ENCODE results near the gene TTLL11.

Gene TTLL11

DNA sequence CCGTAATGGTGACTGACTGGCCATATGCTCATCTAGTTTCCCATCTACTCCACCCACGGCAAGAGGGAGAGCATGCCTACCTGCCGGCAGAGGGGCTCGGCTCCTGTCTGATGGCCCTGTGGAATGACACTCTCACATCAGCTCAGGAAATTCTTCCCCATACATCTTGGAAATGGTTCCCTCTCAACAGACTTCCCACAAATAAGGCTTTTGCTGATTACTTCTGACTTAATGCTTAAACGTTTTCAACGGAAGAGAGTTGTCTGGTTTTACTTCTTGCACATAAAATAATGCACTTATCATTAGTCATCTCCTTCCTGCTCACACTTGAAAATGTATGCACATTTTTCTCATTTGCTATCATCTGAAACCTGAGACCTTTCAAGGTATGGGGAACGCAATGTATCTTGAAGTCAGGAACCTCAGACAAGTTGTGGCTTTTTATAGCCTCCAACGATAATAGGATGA, 129.5 kb downstream of the TTLL11 start:
- DNase-seq, result no peak

DNA sequence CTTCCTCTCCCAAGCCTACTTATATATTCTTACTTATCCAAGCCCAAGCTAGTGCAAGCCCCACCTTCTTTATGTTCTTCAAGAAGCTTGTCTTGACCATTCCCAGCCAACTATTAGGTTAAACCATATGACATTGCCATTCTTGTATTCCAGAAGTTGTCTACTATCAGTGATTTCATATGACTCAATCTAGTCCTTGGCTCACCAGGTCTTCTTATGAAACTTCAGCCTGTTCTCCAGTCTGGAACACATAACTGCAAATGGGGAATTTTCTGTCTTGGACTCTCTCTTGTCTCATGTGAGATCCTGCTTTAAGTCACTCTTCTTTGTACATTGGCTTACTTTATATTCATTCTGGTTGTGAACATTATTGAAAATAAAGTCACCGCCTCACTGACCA, 130.7 kb downstream of the TTLL11 start:
- DNase-seq, result no peak

DNA sequence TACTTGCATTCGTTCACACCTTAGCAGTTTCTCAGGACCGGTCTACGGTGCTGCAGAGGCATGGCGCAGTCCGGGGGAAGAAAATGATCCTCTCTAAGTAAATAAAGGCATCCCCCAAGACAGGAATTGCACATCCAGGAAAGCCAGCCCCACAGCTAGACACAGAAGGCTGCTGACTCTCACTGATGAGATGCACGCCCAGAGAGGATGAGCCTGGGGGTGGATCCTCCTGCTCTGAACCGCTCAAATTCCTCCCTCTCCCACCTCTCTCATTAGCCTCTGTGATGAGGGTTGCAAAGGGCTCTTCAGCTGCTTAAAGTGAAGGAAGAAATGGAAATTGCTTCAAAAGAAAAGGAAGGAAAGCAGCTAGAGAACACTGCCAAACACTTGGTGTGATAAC, 132.4 kb downstream of the TTLL11 start:
- no peak for DNase-seq

DNA sequence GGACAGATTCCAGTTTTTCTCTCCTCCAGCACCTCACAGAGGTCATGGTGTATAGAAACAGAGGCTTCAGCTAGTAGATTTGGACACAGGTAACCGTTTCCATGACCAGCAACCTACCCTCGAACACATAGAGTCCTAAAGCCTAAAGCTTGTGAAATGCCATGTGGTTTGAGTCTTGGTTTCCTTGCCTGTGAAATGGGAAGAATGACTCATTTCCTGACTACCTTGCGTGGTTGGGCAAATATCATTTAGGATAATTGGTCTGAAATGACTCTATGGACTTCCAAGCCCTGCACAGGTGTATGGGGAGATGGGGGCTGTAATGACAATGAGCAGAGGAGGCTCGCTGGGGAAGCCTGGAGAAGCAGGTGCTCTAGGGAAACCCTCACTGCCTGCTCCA, 134.6 kb downstream of the TTLL11 start:
- no peak for DNase-seq

DNA sequence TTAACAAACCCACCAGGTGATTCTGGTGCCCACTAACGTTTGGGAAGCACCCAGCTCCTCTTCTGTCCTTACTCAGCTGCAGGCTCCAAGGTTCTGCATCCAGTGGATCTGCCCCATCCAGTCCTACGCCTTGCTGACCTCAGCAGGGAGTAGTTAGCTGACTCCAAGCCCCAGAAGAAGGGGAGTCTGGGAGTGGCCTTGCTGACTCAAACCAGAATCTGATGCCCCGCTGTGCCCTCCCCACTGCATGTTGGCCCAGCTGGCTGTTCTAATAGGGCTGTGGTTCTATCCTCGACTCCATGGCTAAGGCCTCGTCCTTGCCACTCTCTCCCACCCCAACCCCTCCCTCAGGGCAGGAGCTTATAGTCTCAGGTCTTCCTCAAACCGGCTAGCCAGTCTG, 136.3 kb downstream of the TTLL11 start:
- no peak for DNase-seq

DNA sequence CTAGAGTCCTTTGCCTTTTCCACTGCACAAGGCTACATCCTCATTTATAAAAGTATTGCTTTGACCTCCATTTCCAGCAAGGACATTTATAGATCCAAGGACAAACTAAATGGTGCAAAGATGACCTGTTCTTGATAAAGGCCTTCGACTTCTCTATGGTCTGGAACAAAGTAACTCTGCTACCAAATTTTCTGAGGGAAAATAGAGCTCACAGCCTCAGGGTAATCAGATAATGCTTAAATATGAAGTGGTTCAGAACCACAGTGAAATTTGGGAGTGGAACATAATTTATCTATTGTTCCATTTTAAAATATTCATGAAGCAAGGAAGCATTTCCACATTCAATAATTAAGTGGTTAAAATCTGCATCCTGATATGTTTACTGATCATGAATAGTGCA, 137.5 kb downstream of the TTLL11 start:
- DNase-seq, result no peak

DNA sequence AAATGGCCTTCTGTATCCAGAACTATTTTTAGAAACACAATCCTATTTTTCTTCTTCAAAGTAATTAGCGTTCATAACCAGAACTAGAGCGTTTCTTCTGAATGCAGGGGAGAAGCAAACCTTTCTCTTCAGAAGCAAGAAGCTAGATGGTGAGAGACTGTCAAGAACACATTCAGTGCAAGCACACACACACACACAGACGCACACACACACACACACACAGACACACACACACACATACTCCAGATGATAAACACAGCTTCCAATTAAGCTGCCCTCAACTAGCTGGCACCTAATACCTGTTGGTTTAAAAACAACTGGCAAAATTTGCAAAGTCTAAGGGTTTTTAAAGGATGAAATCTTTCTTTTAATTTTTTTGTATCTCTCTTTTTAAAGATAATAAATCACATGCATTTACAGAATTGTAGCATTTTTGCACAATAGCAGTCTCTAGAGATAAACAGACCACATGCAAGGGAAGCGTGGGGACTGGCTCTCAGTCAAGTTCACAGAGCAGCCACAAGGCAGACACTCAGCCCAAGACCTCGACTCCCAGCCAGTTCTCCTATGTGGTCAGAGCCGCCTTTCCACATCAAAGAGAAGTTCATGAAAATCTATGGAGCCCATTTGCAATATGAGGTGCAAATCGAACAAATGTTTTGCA, 138.5 kb downstream of the TTLL11 start:
- DNase-seq, result peak; percentile 10

DNA sequence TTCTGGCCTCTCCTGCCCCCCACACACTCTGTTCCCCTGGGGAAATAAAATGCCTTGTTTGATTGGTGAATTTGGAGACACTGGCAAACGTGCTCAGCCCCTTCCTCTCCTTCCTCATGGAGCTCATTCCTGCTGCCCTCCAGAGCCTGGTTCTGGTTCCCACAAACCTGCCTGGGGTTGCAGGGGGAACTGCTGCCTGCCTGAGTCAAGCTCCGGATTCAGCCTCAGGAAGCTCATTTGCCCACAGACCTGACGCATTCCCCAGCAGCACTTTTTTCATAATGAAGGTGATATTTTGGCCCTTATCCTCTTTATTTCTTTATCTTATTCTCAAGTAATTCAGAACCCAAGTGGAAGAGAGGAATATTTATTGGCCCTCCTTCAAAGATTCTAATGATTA, 140.5 kb downstream of the TTLL11 start:
- no peak for DNase-seq

DNA sequence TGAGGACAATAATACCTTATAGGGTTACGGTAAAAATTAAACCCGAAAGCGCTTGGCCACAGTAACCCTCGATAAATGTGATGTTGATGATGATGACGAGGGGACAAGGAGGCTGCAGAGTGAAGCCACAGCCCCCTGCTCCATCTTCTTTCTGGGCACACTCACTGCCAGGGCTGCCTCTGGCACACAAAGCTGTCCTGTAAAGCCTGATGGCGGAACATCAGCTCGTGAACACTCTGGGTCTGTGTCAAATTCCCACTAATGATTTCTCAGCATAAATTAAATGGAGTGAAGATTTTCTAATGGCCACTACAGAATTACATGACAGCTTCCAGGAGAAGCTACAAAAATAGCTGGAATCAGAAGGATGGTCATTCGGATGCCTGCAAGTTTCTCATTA, 142.2 kb downstream of the TTLL11 start:
- no peak for DNase-seq

DNA sequence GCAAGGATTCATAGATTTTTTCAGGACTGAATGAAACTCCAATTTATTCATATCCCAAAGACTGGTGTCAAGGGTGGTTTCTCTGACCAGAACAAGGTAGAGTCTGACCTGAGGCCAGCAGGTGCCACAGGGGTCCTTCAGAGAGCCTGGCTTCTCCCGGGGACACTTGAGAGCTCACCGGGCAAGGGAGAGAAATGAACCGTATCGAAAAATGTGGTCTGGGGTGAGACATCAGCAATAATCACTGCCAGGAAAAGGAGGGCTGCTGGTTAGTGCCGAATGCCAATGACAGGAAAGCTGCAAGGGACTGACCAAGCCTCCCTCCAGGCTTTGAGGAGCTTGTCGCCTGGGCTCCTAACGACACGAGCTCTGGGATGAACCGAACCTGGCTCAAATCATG, 142.7 kb downstream of the TTLL11 start:
- no peak for DNase-seq

DNA sequence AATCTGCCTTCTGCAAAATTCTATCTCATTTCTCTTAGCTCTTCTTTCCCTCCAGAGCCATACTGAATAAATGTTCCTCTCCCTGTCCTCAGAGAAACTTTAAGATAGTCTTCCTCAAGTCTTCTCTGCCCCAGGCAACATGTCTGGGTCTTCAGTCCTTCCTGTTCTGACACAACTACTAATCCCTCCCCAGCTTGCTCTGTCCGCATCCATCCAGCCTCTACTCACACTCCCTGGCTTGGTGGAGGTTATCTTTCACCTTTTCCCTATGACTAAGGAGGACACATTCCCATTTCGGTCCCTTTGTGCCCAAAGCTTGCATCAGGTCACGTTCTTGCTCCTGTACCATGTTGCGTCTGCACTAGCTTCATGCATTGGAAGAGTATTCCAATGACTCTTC, 143.3 kb downstream of the TTLL11 start:
- no peak for DNase-seq

DNA sequence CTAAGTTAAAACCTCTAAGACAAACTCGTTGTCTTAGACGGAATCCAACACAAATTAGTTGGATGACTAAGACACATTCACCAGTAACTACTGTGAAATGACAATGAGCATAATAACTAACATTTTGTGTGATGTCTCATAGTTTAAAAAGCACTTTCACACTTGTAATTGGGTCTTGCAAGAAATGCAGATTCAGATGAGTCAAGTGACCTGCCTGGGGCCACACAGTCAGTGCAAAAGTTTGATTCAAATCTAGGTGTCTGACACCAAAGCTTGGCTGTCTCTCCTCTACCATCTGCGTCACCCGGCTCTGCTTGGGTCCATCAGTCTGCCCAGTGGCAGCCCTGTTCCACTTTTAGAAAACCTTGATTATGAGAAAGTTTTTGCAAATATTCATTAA, 143.7 kb downstream of the TTLL11 start:
- DNase-seq, result no peak

DNA sequence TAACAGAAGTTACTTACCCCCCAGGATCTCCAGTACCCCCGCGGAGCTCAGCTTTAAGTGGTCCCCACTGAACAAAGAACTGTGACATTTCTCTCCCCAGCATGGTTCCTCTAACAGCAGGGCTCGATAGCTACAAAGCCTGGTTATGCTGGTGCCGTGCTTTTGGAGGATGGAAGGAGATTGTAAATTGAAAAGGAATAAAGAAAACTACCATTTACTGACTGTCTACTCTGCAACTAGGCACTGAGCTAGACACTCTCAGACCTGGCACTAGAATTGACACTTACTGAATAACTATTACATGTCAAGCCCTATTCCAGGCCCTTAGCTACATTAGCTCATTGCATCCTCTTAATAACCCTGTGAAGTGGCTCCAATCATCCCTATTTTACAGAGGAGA, 145.3 kb downstream of the TTLL11 start:
- no peak for DNase-seq

DNA sequence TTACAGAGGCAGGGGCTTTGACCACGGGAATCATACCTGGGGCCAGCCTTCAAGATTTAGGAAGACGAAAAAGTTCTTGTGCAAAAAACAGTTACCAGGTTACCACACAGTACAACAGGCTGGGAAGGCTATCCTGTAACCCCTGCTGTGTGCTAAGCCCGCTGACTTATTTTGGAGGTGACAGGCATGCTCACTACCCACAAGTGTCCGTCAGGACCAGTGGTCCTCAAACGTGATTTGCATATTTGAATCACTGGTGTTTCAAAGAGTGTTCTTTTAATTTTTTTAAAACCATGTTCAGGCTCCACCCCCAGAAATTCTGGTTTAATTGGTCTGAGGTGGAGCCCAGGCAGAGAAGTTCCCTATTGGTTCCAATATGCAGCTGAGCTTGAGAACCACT, 146.6 kb downstream of the TTLL11 start:
- no peak for DNase-seq

DNA sequence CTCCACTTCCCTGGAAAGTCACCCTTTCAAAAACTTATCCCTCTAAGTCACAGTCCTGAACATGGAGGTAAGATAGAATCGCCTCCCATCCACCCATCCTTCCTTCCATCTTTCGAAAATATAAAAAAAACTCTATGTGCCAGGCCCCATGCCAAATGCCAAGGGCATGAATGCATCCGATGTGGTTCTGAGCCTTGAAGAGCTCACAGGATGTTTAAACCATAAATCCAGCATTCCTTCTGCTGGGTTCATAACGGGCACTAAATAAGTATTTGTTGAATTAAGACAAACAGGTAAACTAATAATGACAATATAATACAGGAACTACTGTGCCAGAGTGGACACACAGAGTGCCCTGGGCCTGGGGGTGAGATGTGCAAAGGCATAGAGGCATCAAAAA, 147.3 kb downstream of the TTLL11 start:
- DNase-seq, result no peak

DNA sequence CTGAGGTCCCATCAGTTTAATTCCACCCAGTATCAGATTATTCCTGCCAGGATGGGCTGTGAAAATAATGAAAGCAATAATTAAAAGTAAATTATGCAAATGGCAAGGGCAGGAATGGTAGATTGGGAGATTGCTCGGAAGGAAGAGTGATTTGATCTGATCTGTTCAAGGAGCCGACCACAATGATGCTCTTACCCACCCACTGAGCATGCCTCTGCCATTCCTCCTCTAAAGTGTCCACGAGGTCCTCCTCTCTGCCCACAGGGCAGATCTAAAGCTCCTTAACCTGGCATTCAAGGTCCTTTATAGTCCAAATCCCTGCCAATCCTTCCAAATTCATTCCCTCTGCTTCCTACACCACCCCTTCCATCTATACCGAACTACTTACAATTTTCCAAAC, 147.8 kb downstream of the TTLL11 start:
- no peak for DNase-seq

DNA sequence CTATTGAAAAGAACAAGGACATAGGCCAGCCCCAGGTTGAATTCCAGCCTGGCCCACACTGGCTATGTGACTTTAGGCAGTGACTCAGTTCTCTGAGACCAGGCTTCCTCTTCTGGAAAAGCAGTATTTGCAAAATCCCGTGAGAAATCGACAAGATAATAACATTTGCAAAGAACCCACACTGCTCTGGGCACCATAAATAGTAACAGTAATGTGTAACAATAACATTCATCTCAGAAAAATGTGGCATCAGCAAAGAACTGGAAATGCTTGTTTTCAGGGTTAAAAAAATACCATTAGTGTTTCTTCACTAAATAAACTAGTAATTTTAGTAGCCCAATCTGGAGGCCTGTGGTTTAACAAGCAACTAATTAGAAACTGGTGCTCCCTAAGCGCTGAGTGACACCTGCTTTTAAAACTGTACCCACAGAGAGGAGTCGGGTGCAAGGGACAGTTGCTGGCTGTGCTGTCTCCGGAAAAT, 148.4 kb downstream of the TTLL11 start:
- DNase-seq, result no peak

DNA sequence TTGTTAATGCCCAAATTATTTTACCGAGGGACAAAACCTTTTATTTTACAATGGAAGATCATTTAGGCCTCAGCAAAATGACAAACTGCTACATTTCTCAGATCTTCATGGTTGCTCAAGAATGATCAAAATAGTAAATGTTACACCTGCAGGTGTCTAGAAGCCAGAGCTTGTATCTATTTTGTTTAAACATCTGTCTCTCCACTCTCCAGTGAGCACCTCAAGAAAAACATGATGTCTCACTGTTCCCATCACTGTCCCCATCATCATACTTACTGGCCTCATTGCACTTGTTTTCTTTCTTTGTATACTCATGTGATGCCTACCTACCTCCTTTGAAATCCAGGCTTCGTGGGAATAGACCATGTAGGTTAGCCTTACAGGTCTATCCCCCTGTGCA, 149.6 kb downstream of the TTLL11 start:
- DNase-seq, result no peak

DNA sequence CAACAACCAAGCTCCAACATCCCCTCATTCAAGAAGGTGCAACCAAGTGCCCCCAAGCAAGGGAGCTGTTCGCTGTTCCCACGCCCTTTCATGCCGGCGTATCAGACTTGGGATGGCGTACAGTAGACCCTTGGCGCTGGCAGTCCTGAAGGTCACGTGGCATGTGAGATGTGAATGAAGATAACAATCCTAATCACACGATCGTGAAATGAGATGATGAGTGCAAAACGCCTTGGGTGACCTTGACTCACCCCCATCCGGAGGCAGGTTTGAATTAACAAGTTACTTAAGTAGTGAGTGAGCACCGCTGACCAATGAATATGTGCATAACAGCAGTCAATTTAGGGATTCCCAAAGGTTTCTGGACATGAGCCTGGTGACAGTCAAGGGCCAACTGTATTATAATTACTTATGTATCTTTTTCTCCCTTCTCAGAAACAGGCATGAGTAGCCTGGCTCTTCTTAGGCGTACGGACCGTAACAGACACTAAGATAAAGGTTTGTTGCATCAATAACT, 150.2 kb downstream of the TTLL11 start:
- no peak for DNase-seq

DNA sequence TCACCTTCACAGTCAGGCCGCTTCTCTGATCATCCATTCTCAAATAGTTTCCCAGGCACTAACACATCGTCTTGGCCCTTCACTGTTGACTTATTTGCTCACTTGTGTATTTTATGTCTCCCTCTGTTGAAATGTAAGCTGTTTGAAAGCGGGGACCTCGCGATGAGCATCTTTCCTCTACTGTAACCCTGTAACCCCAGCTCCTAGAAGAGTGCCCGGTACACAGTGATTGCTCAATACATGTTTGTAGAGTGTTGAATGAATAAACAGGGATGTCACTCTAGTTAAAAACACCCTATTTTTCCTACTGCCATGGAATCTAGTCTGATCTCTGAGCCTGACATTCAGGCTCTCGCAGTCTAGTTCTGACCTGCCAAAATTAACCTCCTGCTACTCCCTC, 150.8 kb downstream of the TTLL11 start:
- no peak for DNase-seq

DNA sequence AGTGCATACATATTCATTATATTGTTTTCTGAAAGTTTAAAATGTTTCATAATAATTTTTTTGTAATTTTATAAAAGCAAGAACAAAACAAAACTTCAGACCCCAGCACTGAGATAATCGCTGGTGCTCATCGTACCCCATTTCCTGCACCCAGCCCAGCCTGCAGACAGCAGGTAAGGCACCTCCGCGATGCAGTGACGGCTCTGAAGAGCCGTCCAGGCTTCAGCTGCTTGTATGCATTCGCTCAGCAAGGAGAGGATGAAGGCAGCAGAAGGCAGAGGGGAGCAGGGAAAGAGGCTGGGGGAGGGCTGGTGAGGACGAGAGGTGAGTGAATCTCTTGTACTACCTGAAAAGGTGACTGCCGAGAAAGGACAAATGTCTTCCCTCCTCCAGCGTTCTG, 153.5 kb downstream of the TTLL11 start:
- no peak for DNase-seq

DNA sequence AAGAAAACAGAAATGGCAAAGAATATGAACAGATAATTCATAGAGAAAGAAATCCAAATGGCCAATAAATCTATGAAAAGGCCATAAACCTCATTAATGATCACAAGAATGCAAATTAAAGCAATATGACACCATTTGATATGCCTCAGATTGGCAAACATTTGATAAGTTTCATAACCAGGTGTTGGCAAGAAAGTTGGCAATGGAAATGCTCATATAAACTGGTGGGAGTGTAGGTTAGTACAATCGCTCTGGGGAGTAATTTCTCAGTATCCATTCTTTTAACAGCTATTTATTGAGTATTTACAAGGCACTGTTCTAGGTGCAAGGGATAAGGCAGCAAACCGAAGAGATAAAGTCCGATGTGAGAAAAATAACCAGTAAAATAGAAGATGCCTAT, 154.5 kb downstream of the TTLL11 start:
- no peak for DNase-seq

DNA sequence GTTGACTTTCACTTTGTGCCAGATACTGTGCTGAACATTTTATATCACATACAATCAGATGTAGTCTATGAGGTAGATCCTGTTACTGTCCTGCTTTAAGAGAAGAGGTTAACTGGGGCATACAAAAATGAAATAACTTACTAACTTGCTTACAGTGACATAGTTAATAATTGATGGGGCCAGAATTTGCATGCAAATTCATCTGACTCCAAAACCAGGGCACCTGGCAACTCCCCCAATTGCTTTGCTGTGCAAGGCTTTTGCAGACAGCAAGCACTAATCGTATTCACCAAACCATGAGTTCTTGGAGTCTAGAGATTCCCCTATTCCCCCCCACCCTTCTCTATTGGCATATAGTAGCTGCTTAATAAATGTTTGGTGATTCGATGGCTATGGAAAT, 155.9 kb downstream of the TTLL11 start:
- DNase-seq, result no peak

DNA sequence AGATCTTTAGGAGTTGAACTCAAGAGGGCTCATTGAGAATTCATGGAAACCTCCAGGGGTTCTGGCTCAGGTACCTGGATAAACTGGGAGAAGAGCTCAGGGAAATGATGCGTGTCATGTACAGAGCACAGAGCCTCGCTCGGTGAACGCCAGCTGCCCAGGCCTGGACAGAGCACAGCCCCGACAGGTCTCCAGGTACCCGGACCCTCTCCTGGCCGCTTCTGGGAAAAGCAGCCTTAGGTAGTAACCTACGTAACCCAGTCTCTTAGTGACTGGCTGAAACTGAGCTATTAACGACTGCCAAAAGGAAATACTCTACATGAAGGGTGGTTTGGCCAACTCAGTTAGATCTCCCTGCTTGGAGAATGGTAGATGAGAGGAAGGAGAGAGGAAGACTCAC, 157.4 kb downstream of the TTLL11 start:
- DNase-seq, result no peak

DNA sequence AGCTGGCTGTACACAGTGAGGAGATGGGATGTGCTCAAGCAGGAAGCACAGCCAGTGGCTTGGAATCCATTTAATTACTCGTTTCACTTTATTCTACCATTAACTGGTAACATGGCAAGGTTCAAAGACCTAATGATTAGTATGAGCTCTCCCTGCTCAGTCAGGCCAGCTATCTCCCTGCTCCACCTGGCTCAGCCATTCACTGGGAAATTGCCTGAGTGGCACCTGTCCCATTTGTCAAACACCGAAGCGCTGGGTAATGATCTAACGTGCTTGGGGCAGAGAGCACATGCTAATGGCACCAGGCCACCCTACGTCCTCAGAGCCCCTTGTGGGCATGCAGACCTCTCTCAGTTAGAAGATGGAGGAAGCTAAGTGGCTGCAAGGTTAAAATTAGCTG, 162.2 kb downstream of the TTLL11 start:
- no peak for DNase-seq

Data from midbrain (tissue), 1 donor.